GM19397 (cell line): ENCODE measurements around the gene CBFA2T3.

Experiments used
- ATAC-seq: cut with Tn5 transposase; IDR thresholded peaks from one replicate; pipeline ENCODE4 v1.9.1; 2021; ENCODE audit warnings: mild to moderate bottlenecking, moderate library complexity; ENCODE audit not compliant: unreplicated experiment

Gene CBFA2T3

GRCh38 chr16:88844419-88845036 is 132.5 kb downstream of the CBFA2T3 start:
- no peak for ATAC-seq

- no peak for ATAC-seq
These were observed 133.8 kb downstream of the CBFA2T3 start for GRCh38 chr16:88843256-88843655.

GRCh38 chr16:88842806-88843205 is 134.2 kb downstream of the CBFA2T3 start:
- no peak for ATAC-seq

- no peak for ATAC-seq
These were observed 134.7 kb downstream of the CBFA2T3 start for GRCh38 chr16:88842308-88842756.

- no peak for ATAC-seq
These were observed 135.3 kb downstream of the CBFA2T3 start for GRCh38 chr16:88841521-88842307.

- ATAC-seq, result no peak
These were observed 136.3 kb downstream of the CBFA2T3 start for GRCh38 chr16:88840600-88841215.

- ATAC-seq, result no peak
These were observed 137.0 kb downstream of the CBFA2T3 start for GRCh38 chr16:88839745-88840599.

- ATAC-seq, result no peak
These were observed 137.9 kb downstream of the CBFA2T3 start for GRCh38 chr16:88839026-88839529.

GRCh38 chr16:88838566-88838965 is 138.4 kb downstream of the CBFA2T3 start:
- ATAC-seq, result no peak

GRCh38 chr16:88837806-88838205 is 139.2 kb downstream of the CBFA2T3 start:
- no peak for ATAC-seq

GRCh38 chr16:88836791-88837190 is 140.2 kb downstream of the CBFA2T3 start:
- ATAC-seq, result no peak

- ATAC-seq, result no peak
These were observed 141.2 kb downstream of the CBFA2T3 start for GRCh38 chr16:88835818-88836217.

- ATAC-seq, result no peak
These were observed 141.6 kb downstream of the CBFA2T3 start for GRCh38 chr16:88835383-88835782.

- no peak for ATAC-seq
These were observed 142.3 kb downstream of the CBFA2T3 start for GRCh38 chr16:88834670-88835069.

- no peak for ATAC-seq
These were observed 143.9 kb downstream of the CBFA2T3 start for GRCh38 chr16:88833086-88833485.

- no peak for ATAC-seq
These were observed 145.2 kb downstream of the CBFA2T3 start for GRCh38 chr16:88831838-88832237.

- no peak for ATAC-seq
These were observed 146.2 kb downstream of the CBFA2T3 start for GRCh38 chr16:88830783-88831182.

GRCh38 chr16:88830258-88830657 is 146.7 kb downstream of the CBFA2T3 start:
- no peak for ATAC-seq

GRCh38 chr16:88828711-88829110 is 148.3 kb downstream of the CBFA2T3 start:
- ATAC-seq, result no peak

GRCh38 chr16:88827727-88828126 is 149.3 kb downstream of the CBFA2T3 start:
- no peak for ATAC-seq
